VCaP (cell line): ENCODE data around the gene ANKRD11.

Source experiments
- H3K27ac ChIP-seq: fragments of 450-650 bp; 2 replicates; pipeline ENCODE4 v1.5.1; 2017
- TF ChIP-seq, protein P1 (sequence below): fragments of 450-650 bp; conservative IDR thresholded peaks from 2 replicates; pipeline ENCODE4 v1.5.1; 2017; ENCODE audit warnings: mild to moderate bottlenecking, moderate library complexity

Gene ANKRD11

DNA sequence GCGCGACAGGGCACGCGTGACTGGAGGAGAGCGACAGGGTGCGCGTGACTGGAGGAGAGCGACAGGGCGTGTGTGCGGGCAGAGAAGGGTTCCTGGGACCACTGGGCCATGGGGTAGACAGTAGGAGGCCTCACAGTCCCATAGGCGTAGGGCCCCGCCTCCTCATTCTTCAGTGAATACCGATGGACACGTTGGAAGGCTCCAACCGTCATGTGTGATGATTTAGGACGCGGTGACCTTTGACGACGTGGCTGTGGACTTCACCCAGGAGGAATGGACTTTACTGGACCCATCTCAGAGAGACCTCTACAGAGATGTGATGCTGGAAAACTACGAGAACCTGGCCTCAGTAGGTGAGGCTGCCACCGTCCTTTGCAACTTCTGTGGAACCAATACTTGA, 267.4 kb downstream of the ANKRD11 start:
- TF ChIP-seq, protein P1, sequence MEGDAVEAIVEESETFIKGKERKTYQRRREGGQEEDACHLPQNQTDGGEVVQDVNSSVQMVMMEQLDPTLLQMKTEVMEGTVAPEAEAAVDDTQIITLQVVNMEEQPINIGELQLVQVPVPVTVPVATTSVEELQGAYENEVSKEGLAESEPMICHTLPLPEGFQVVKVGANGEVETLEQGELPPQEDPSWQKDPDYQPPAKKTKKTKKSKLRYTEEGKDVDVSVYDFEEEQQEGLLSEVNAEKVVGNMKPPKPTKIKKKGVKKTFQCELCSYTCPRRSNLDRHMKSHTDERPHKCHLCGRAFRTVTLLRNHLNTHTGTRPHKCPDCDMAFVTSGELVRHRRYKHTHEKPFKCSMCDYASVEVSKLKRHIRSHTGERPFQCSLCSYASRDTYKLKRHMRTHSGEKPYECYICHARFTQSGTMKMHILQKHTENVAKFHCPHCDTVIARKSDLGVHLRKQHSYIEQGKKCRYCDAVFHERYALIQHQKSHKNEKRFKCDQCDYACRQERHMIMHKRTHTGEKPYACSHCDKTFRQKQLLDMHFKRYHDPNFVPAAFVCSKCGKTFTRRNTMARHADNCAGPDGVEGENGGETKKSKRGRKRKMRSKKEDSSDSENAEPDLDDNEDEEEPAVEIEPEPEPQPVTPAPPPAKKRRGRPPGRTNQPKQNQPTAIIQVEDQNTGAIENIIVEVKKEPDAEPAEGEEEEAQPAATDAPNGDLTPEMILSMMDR: no peak
- no peak overlapping the region for H3K27ac ChIP-seq

DNA sequence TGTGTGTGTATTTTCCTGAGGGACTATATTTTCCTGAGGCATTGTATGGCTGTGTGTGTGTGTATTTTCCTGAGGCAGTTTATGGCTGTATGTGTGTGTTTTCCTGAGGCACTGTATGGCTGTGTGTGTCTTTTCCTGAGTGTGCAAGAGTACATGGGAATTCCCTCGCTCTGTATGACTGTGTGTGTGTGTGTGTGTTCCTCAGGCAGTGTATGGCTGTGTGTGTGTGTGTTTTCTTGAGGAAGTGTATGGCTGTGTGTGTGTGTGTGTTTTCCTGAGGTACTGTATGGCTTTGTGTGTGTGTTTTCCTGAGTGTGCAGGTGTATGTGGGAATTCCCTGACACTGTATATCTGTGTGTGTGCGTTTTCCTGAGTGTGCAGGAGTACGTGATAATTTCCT, 268.8 kb downstream of the ANKRD11 start:
- no peak overlapping the region for H3K27ac ChIP-seq
- TF ChIP-seq, protein P1: no peak

DNA sequence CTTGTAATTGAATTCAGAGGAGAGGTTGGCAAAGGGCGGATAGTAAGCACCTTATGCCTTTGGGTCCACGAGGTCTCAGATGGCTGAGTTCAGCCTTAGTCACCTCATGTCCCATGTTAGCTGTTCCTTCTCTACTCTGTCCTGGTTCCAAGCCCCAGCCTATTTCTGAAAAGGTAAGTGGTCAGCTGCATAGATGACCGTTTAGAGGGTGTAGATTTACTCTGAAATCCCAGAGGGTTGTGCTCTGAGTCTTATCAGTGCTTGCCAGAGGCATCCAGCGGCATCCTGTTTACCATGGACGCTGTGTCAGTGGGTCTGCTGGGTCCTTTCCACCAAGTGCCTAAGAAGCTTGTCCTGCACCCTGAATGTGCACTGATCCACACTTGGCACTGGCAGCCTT, 271.0 kb downstream of the ANKRD11 start:
- no peak overlapping the region for H3K27ac ChIP-seq
- TF ChIP-seq, protein P1: no peak
